ENCODE results near the gene DBP.

DNA sequence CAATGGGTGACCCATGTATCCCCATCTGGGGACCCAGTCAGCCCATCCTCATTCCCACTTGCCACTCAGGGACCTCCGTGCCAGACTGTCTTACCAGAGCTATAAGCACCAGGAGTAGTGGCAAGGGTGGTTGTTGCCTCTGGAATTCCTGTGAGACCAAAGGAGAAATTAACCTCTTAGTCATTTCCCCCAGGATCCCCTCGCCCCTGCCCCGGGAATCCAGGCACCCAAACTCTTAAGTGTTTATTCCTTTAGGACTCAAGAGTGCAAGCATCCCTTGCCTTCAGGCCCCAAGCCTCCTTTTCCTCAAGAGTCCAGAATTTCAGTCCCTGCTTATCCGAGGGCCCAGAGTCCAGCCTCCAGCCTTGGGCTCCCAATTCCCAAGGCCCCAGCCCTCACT, 26.5 kb upstream of the DBP start:
- TF ChIP-seq POLR2AphosphoS5 (IDR thresholded peaks at IDR 0.05; ENCODE audit: low read depth) = no peak
- TF ChIP-seq CTCF (conservative IDR thresholded peaks at IDR 0.05; ENCODE audit: low read depth in 2 of 2) = no peak
- no peak for TF ChIP-seq ZNF114 (CRISPR knock-in tag; IDR thresholded peaks at IDR 0.05)
- no peak for TF ChIP-seq EZH2 (IDR thresholded peaks at IDR 0.05; ENCODE audit: low read depth, unreplicated experiment)
- TF ChIP-seq REST (IDR thresholded peaks at IDR 0.05; ENCODE audit: unreplicated experiment) = no peak
- TF ChIP-seq EZH2phosphoT487 (IDR thresholded peaks at IDR 0.05; ENCODE audit: unreplicated experiment) = no peak
- TF ChIP-seq STAT1 (IDR thresholded peaks at IDR 0.05; ENCODE audit: unreplicated experiment) = no peak
- no peak for TF ChIP-seq JUNB (IDR thresholded peaks at IDR 0.05; ENCODE audit: unreplicated experiment)
- TF ChIP-seq ZNF331 (CRISPR knock-in tag; IDR thresholded peaks at IDR 0.05; ENCODE audit: low read depth) = no peak
- TF ChIP-seq NANOG (IDR thresholded peaks at IDR 0.05; ENCODE audit: borderline replicate concordance) = no peak
- TF ChIP-seq CREB1 (CRISPR knock-in tag; IDR thresholded peaks at IDR 0.05; ENCODE audit: low read depth) = no peak

Measured in GM23338 (cell line).